Left ventricle myocardium inferior (tissue), 1 donor: ENCODE data around the gene RASSF7. TPM values are rescaled to one million over a fixed set of nuclear protein-coding genes. Genes with fewer than 3 reads are reported as not detected.
"Not testable (repeated sequence)": the region's sequence is repeated elsewhere in the genome, so short reads cannot be mapped to it uniquely, and the experiment has no call there.

ENCODE experiments used
- DNase-seq: peaks from one replicate; pipeline ENCODE4 v3.0.0-alpha.2; 2020
- H3K27ac ChIP-seq: fragments of 200-600 bp; replicated peaks from 2 replicates; pipeline ENCODE4 v1.8.0; 2021
- H3K27me3 ChIP-seq: fragments of 200-600 bp; 2 replicates; pipeline ENCODE4 v1.8.0; 2021; ENCODE audit warnings: low read depth
- H3K36me3 ChIP-seq: fragments of 200-600 bp; 2 replicates; pipeline ENCODE4 v1.8.0; 2021
- H3K4me1 ChIP-seq: fragments of 200-600 bp; 2 replicates; pipeline ENCODE4 v1.8.0; 2021
- H3K4me3 ChIP-seq: fragments of 200-600 bp; 2 replicates; pipeline ENCODE4 v1.8.0; 2021; ENCODE audit warnings: mild to moderate bottlenecking, moderate library complexity
- H3K9me3 ChIP-seq: fragments of 200-600 bp; replicated peaks from 2 replicates; pipeline ENCODE4 v1.8.0; 2021
- CTCF ChIP-seq: fragments of 200-600 bp; IDR thresholded peaks from 2 replicates; pipeline ENCODE4 v1.8.0; 2021; ENCODE audit warnings: antibody characterized with exemption, mild to moderate bottlenecking, borderline replicate concordance
- intact Hi-C: fragments of 100-400 bp; cut with micrococcal nuclease; formaldehyde crosslinking; loops from one replicate; pipeline ENCODE4 v1.11.0; 2022
- long read RNA-seq: library from polyadenylated mRNA; unstranded; transcript quantifications from one replicate; pipeline ENCODE4 v2.0.0, GENCODE V29; 2021
- total RNA-seq: library from RNA; stranded (reverse); fragmentation: NEBNext Ultra II Directional; extraction: Animal tissue kit (Norgen Biotek cat#: 25700); gene quantifications from one replicate; pipeline ENCODE4 v1.2.1, GENCODE V29; 2021
- donor health status: DM: no; HTN: yes; CAD: no; lungs with severe emphysema.

Gene RASSF7, protein sequence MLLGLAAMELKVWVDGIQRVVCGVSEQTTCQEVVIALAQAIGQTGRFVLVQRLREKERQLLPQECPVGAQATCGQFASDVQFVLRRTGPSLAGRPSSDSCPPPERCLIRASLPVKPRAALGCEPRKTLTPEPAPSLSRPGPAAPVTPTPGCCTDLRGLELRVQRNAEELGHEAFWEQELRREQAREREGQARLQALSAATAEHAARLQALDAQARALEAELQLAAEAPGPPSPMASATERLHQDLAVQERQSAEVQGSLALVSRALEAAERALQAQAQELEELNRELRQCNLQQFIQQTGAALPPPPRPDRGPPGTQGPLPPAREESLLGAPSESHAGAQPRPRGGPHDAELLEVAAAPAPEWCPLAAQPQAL
- total RNA-seq: 4.5 TPM
- long read RNA-seq, transcript RASSF7-201 (4 exons, 1,731 nt): major isoform, 17 of 21 reads
- long read RNA-seq, partial matches to known transcripts: 2 of 21 reads
- long read RNA-seq, other reads (novel, unspliced or antisense): 2 of 21 reads

- Histone ChIP-seq H3K36me3 (no peaks in the 10 kb centered on the region), H3K4me3 (peak within 1 kb of the TSS; percentile 91), H3K27ac (peak within 1 kb of the TSS; percentile 64), H3K9me3 (no peaks in the 10 kb centered on the region), H3K4me1 (peaks cover 24% of the 10 kb centered on the region), H3K27me3 (peaks cover 48% of the 10 kb centered on the region)
- peak; percentile 92 for DNase-seq
- intact Hi-C loops: no loop called here
- TF ChIP-seq CTCF: no peak
Measured at GRCh38 chr11:560305-561147, at the start of gene RASSF7, which contains the start of gene LMNTD2. Gene RASSF7, plus strand, starts transcription at chr11:560970. Its CDS starts 799 bp downstream, at chr11:561769. Gene LMNTD2, minus strand, starts transcription at chr11:560738. Its CDS starts 22 bp downstream, at chr11:560716.

DNA sequence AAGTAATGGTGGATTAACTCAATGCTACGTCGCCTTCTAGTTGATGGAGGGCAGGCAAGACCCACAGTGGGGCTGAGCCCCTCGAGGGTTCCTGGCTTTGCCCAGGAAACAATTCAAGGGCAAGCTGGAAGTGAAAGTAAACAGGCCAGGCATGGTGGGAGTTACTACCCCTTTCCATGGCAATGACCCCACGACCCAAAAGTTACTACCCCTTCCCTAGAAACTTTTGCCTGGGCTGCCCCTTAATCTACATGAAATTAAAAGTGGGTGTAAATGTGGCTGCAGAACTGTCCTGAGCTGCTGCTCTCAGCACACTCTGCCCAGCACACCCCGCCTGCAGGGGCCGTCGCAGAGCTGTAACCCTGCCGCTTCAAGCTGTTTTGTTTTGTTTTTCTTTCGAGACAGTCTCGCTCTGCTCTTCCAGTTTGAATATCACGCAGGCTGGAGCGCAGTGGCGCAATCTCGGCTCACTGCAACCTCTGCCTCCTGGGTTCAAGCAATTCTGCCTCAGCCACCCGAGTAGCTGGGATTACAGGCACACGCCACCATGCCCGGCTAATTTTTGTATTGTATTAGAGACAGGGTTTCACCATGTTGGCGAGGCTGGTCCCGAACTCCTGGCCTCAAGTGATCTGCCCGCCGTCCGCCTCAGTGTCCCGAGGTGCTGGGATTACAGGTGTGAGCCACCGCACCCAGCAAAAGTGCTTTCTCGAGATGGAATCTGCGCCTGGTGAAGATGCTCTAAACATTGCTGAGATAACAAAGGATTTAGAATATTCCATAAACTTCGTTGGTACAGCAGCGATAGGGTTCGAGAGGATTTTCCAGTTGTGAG is 47.8 kb upstream of the RASSF7 start:
- Histone ChIP-seq H3K27ac (no peak overlapping the region), H3K4me3 (no peak overlapping the region), H3K36me3 (peaks cover 49% of the 10 kb centered on the region), H3K27me3 (no peaks in the 10 kb centered on the region), H3K4me1 (peaks cover 6% of the 10 kb centered on the region), H3K9me3 (peaks cover 9% of the 10 kb centered on the region)
- no peak for TF ChIP-seq CTCF
- DNase-seq: no peak
- intact Hi-C loops: no loop called here

DNA sequence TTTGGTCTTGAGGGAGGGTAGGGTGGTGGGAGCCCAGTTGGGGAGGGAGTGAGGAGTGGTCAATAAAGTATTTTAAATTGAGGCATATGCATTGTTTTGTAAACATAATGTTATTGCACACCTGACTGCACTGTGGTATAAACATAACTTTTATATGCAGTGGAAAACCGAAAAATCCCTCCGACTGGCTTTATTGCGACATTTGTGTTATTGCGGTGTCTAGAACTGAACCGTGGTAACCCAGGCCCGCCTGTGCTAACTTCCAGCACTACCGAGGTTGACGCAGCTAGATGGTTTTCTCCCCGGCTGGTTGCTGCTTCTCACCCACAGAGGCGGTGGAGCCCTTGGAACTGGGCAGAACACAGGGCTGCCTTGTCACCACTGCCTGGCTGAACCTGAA is 46.2 kb upstream of the RASSF7 start:
- intact Hi-C loops: no loop called here
- TF ChIP-seq CTCF: no peak

GRCh38 chr11:515131-515530 is 45.6 kb upstream of the RASSF7 start:
- DNase-seq: no peak
- no peak overlapping the region for H3K4me3 ChIP-seq
- intact Hi-C loops: no loop called here
- H3K4me1 ChIP-seq: peaks cover 11% of the 10 kb centered on the region
- H3K27me3 ChIP-seq: no peaks in the 10 kb centered on the region
- peaks cover 29% of the 10 kb centered on the region for H3K36me3 ChIP-seq
- peaks cover 9% of the 10 kb centered on the region for H3K9me3 ChIP-seq
- no peak overlapping the region for H3K27ac ChIP-seq
- no peak for TF ChIP-seq CTCF

More for the DNA sequence above, 46.2 kb upstream of the RASSF7 start:
- Histone ChIP-seq H3K36me3 (peaks cover 34% of the 10 kb centered on the region), H3K27ac (no peak overlapping the region), H3K27me3 (no peaks in the 10 kb centered on the region), H3K4me1 (peaks cover 11% of the 10 kb centered on the region), H3K4me3 (no peak overlapping the region), H3K9me3 (peaks cover 9% of the 10 kb centered on the region)
- no peak for DNase-seq

DNA sequence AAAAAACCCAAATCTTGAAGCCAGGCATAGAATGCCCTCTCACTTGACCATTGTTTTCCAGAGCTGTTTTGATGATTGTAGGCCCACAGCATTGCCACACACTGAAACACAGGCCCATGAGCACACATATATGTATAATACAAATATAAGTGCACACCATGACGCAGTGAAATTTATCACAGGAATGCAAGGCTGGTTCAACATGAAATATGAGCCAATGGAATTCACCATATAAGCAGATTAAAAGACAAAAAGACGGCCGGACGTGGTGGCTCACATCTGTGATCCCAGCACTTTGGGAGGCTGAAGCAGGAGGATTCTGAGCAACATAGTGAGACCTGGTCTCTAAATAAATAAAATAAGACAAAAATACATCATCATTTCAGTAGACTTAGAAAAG is 44.4 kb upstream of the RASSF7 start:
- H3K4me1 ChIP-seq: peaks cover 11% of the 10 kb centered on the region
- intact Hi-C loops: no loop called here
- peaks cover 9% of the 10 kb centered on the region for H3K9me3 ChIP-seq
- no peak for TF ChIP-seq CTCF
- no peak overlapping the region for H3K27ac ChIP-seq
- no peaks in the 10 kb centered on the region for H3K27me3 ChIP-seq
- H3K36me3 ChIP-seq: peaks cover 17% of the 10 kb centered on the region
- no peak for DNase-seq
- no peak overlapping the region for H3K4me3 ChIP-seq

DNA sequence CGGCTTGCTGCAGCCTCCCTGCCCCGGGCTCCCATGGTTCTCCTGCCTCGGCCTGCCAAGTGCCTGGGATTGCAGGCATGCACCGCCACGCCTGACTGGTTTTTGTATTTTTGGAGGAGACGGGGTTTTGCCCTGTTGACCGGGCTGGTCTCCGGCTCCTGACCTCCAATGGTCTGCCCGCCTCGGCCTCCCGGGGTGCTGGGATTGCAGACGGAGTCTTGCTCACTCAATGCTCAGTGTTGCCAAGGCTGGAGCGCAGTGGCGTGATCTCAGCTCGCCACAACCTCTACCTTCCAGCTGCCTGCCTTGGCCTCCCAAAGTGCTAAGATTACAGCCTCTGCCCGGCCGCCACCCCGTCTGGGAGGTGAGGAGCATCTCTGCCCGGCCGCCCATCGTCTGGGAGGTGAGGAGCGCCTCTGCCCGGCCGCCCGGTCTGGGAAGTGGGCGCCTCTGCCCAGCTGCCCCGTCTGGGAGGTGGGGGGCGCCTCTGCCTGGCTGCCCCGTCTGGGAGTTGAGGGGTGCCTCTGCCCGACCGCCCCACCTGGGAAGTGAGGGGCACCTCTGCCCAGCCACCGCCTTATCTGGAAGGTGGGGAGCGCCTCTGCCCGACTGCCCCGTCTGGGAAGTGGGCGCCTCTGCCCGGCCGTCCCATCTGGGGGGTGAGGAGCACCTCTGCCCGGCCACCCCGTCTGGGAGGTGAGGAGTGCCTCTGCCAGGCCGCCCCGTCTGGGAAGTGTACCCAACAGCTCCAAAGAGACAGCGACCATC is 43.7 kb upstream of the RASSF7 start:
- peaks cover 14% of the 10 kb centered on the region for H3K36me3 ChIP-seq
- H3K27me3 ChIP-seq, DNase-seq, H3K4me3 ChIP-seq, H3K9me3 ChIP-seq, intact Hi-C loops, H3K27ac ChIP-seq: not testable (repeated sequence)
- H3K4me1 ChIP-seq: peaks cover 11% of the 10 kb centered on the region
